ENCODE data around the gene DHPS.
"Not testable (repeated sequence)": the region's sequence is repeated elsewhere in the genome, so short reads cannot be mapped to it uniquely, and the experiment has no call there.

Gene DHPS

GRCh38 chr19:12647490-12648071, 34.1 kb downstream of the DHPS start:
- no peak for TF ChIP-seq CTCF (IDR thresholded peaks at IDR 0.05; ENCODE audit: low read depth, low read length)
- peak; percentile 42 to 47 for DNase-seq (ENCODE audit: low read depth in 2 of 2)
- H3K4me3 ChIP-seq (replicated peaks in 1 of 2; ENCODE audit: low read depth in 2 of 2, low read length in 2 of 2), result peak overlapping the region in 1 of 2 donors; percentile 32

GRCh38 chr19:12647047-12647446, 34.6 kb downstream of the DHPS start:
- H3K4me3 ChIP-seq (replicated peaks in 1 of 2; ENCODE audit: low read depth in 2 of 2, low read length in 2 of 2), result no peak overlapping the region
- TF ChIP-seq CTCF (IDR thresholded peaks at IDR 0.05; ENCODE audit: low read depth, low read length), result no peak
- DNase-seq (ENCODE audit: low read depth in 2 of 2), result no peak

- no peak overlapping the region for H3K4me3 ChIP-seq (replicated peaks in 1 of 2; ENCODE audit: low read depth in 2 of 2, low read length in 2 of 2)
- no peak for TF ChIP-seq CTCF (IDR thresholded peaks at IDR 0.05; ENCODE audit: low read depth, low read length)
- DNase-seq (ENCODE audit: low read depth in 2 of 2), result no peak
Observed at GRCh38 chr19:12646551-12646950, 35.1 kb downstream of the DHPS start.

- not testable (repeated sequence) for DNase-seq (ENCODE audit: low read depth in 2 of 2)
Observed at GRCh38 chr19:12643716-12644115, 38.0 kb downstream of the DHPS start.

GRCh38 chr19:12642506-12642905, 39.2 kb downstream of the DHPS start:
- no peak for DNase-seq (ENCODE audit: low read depth in 2 of 2)
- TF ChIP-seq CTCF (IDR thresholded peaks at IDR 0.05; ENCODE audit: low read depth, low read length), result no peak

More at GRCh38 chr19:12643716-12644115, 38.0 kb downstream of the DHPS start:
- H3K4me3 ChIP-seq (replicated peaks in 1 of 2; ENCODE audit: low read depth in 2 of 2, low read length in 2 of 2), result not testable (repeated sequence)

GRCh38 chr19:12641456-12641855, 40.2 kb downstream of the DHPS start:
- TF ChIP-seq CTCF (IDR thresholded peaks at IDR 0.05; ENCODE audit: low read depth, low read length), result no peak
- no peak for DNase-seq (ENCODE audit: low read depth in 2 of 2)
- H3K4me3 ChIP-seq (replicated peaks in 1 of 2; ENCODE audit: low read depth in 2 of 2, low read length in 2 of 2), result no peak overlapping the region

More at GRCh38 chr19:12642506-12642905, 39.2 kb downstream of the DHPS start:
- no peak overlapping the region for H3K4me3 ChIP-seq (replicated peaks in 1 of 2; ENCODE audit: low read depth in 2 of 2, low read length in 2 of 2)

- H3K4me3 ChIP-seq (replicated peaks in 1 of 2; ENCODE audit: low read depth in 2 of 2, low read length in 2 of 2), result peak overlapping the region; percentile 2 to 3
- TF ChIP-seq CTCF (IDR thresholded peaks at IDR 0.05; ENCODE audit: low read depth, low read length), result peak; percentile 84
- peak; percentile 77 to 85 for DNase-seq (ENCODE audit: low read depth in 2 of 2)
Observed at GRCh38 chr19:12639901-12640613, 41.6 kb downstream of the DHPS start.
